ENCODE results near the gene PCYOX1L.

DNA sequence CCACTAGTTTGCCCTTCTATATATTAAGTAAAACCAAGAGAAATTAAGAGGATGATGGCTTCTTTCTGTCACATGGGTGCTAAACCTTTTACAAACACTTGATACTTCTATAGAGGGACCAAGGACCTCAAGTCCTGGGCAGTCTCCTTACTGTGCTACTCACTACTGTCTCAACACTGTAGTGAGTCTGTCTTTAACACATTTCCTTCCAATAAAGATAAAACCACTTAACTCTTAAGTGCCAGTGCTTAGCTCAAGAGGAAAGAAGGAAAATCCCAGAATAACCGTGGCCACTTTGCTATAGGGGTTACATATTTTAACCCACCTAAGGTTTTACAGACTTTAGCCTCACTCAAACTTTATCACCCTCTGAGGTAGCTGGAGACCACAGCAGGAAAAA, 16.9 kb upstream of the PCYOX1L start:
- TF ChIP-seq EZH2 (IDR thresholded peaks at IDR 0.05; ENCODE audit: insufficient read depth, poor library complexity, severe bottlenecking): no peak
- no peak for TF ChIP-seq EZH2phosphoT487 (IDR thresholded peaks at IDR 0.05; ENCODE audit: insufficient read depth, low read depth)

All from GM23248 (cell line).